Cardiac fibroblast (primary cell): ENCODE data around the gene ACTG2.

Experiments used
- DNase-seq, 2 donors: peaks; one replicate each; pipeline versions ENCODE4 v3.0.0 to v3.0.0-alpha.2; 2010; ENCODE audit warnings: low read depth in 2 of 2
- H3K4me3 ChIP-seq, 2 donors: replicated peaks in 1 of 2; 1 replicate in 1 of 2; 2 replicates in 1 of 2; pipeline ENCODE4 v1.5.1; 2011; ENCODE audit warnings: low read depth in 2 of 2, low read length in 2 of 2, mild to moderate bottlenecking in 2 of 2, moderate library complexity in 1 of 2
- CTCF ChIP-seq: IDR thresholded peaks from one replicate; pipeline ENCODE4 v1.5.1; 2011; ENCODE audit warnings: low read depth, mild to moderate bottlenecking, low read length, inconsistent platforms

Gene ACTG2

GRCh38 chr2:73925853-73926492, 33.2 kb downstream of the ACTG2 start:
- peak overlapping the region; percentile 81 to 87 for H3K4me3 ChIP-seq
- no peak for DNase-seq
- TF ChIP-seq CTCF, result no peak

- peak; percentile 100 for DNase-seq
- H3K4me3 ChIP-seq, result peak within 1 kb of the TSS; percentile 81 to 87
- TF ChIP-seq CTCF, result no peak
Measured at GRCh38 chr2:73926493-73927327, 33.9 kb downstream of the ACTG2 start, which contains the start of gene DGUOK. TSS of gene DGUOK (plus strand) at chr2:73926880. CDS start at chr2:73926911, 31 bp downstream.

GRCh38 chr2:73927344-73927743, 34.5 kb downstream of the ACTG2 start:
- peak in 1 of 2 donors; percentile 7 for DNase-seq
- no peak for TF ChIP-seq CTCF
- H3K4me3 ChIP-seq, result peak overlapping the region; percentile 81 to 87

GRCh38 chr2:73928963-73929347, 36.1 kb downstream of the ACTG2 start:
- TF ChIP-seq CTCF, result no peak
- no peak overlapping the region for H3K4me3 ChIP-seq
- no peak for DNase-seq

- no peak for TF ChIP-seq CTCF
- no peak overlapping the region for H3K4me3 ChIP-seq
- DNase-seq, result peak; percentile 5 to 22
Measured at GRCh38 chr2:73930386-73930785, 37.6 kb downstream of the ACTG2 start.

- no peak for TF ChIP-seq CTCF
- no peak overlapping the region for H3K4me3 ChIP-seq
- peak in 1 of 2 donors; percentile 70 for DNase-seq
Measured at GRCh38 chr2:73931531-73932500, 39.0 kb downstream of the ACTG2 start.
